C4-2B (cell line): ENCODE measurements around the gene MYCBP2.

Experiments
- CTCF ChIP-seq: fragments of 450-650 bp; conservative IDR thresholded peaks from 2 replicates; pipeline ENCODE4 v1.5.1; 2017; ENCODE audit warnings: mild to moderate bottlenecking
- ZFX ChIP-seq: fragments of 450-650 bp; IDR thresholded peaks from 2 replicates; pipeline ENCODE4 v1.6.1; 2017

DNA sequence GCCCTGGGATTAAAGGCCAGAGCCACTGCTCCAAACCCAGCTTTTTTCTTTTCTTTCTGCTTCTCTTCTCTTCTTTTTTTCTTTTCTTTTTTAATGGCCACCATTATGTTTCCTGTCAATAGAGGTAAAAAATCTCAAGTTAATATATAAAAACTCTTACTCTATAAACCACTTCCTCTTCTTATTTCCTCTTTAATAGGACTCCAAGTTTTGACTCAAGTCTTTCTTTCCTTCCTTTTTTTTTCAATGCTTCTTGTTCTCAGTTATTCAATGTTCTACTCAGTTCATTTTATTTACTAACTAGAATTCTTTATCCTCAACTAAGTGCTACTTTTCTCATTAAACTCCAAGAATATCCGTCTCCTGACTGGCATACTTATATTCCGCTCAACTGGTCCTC lies 27.1 kb upstream of the MYCBP2 start:
- TF ChIP-seq CTCF, result no peak
- no peak for TF ChIP-seq ZFX
